Measurements from ENCODE around the gene SLAMF1. TPM values are rescaled to one million over a fixed set of nuclear protein-coding genes. Genes with fewer than 3 reads are reported as not detected.

SLAMF1 gene
- total RNA-seq, 1 experiment from 2014 or later: 2.2 TPM

DNA sequence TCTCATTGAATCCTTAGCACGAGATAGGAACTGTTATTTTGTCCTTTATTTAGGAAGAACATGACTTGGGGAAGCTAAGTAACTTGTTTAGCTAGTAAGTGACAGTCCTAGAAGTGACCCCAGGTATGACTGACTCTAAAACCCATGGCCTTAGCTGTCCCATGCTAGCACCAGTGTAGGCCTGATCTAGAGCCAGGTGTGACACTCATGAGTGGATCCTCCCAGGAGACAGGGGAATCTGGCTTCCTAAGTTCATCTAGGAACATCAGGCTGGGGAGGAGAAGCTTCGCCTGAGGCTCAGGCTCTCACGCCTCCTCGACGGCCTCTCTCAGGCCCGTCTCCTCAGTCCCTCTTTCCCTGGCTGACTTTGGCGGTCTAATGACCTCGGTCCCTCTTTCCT is 33.6 kb upstream of the SLAMF1 start:
- TF ChIP-seq CTCF (conservative IDR thresholded peaks at IDR 0.05; ENCODE audit: low read depth, low read length) (no peak), EZH2 (IDR thresholded peaks at IDR 0.05; ENCODE audit: borderline replicate concordance, low read depth, low read length, poor library complexity, severe bottlenecking) (no peak)
- intact Hi-C loops (cut with micrococcal nuclease; ENCODE audit: unreplicated experiment): loop anchor here (10.0 kb wide), 1 partner anchor 136 kb away; no protein-coding TSS in a partner anchor
- H3K27ac ChIP-seq (ENCODE audit: low read depth, low read length, poor library complexity, severe bottlenecking): no peak overlapping the region
- H3K36me3 ChIP-seq (ENCODE audit: insufficient read depth, low read length, poor library complexity, severe bottlenecking): no peaks in the 10 kb centered on the region
- ChIA-PET POLR2A (ENCODE audit: low non-redundant PET) (no interaction called here), CTCF (no interaction called here)
- no peaks in the 10 kb centered on the region for H3K9me3 ChIP-seq (ENCODE audit: low read depth, low read length, poor library complexity, severe bottlenecking)
- no peak overlapping the region for H3K4me3 ChIP-seq (ENCODE audit: low read depth, low read length, poor library complexity, severe bottlenecking)
- DNase-seq (ENCODE audit: low spot score): no peak
- H3K27me3 ChIP-seq (replicated peaks; ENCODE audit: insufficient read depth, low read depth, low read length, poor library complexity): no peaks in the 10 kb centered on the region
- H3K4me1 ChIP-seq (ENCODE audit: insufficient read depth, low read length, poor library complexity, severe bottlenecking): no peaks in the 10 kb centered on the region
- BruUV-seq (replicated peaks): no TSS peak

- no TSS peak for BruUV-seq (replicated peaks)
- DNase-seq (ENCODE audit: low spot score): no peak
- POLR2A ChIA-PET (ENCODE audit: low non-redundant PET): no interaction called here
- no peak overlapping the region for H3K27ac ChIP-seq (ENCODE audit: low read depth, low read length, poor library complexity, severe bottlenecking)
- CTCF ChIA-PET: no interaction called here
- TF ChIP-seq EZH2 (IDR thresholded peaks at IDR 0.05; ENCODE audit: borderline replicate concordance, low read depth, low read length, poor library complexity, severe bottlenecking) (no peak), CTCF (conservative IDR thresholded peaks at IDR 0.05; ENCODE audit: low read depth, low read length) (no peak)
- H3K27me3 ChIP-seq (replicated peaks; ENCODE audit: insufficient read depth, low read depth, low read length, poor library complexity): no peaks in the 10 kb centered on the region
- H3K4me1 ChIP-seq (ENCODE audit: insufficient read depth, low read length, poor library complexity, severe bottlenecking): no peaks in the 10 kb centered on the region
- H3K9me3 ChIP-seq (ENCODE audit: low read depth, low read length, poor library complexity, severe bottlenecking): no peaks in the 10 kb centered on the region
- intact Hi-C loops (cut with micrococcal nuclease; ENCODE audit: unreplicated experiment): loop anchor here (5.0 to 10.0 kb wide), 2 partner anchors 73 to 135 kb away; no protein-coding TSS in a partner anchor
- H3K36me3 ChIP-seq (ENCODE audit: insufficient read depth, low read length, poor library complexity, severe bottlenecking): no peaks in the 10 kb centered on the region
- H3K4me3 ChIP-seq (ENCODE audit: low read depth, low read length, poor library complexity, severe bottlenecking): no peak overlapping the region
Observed at GRCh38 chr1:160679893-160680292, 33.0 kb upstream of the SLAMF1 start.

- DNase-seq (ENCODE audit: low spot score): no peak
- POLR2A ChIA-PET (ENCODE audit: low non-redundant PET): no interaction called here
- Histone ChIP-seq H3K27me3 (replicated peaks; ENCODE audit: insufficient read depth, low read depth, low read length, poor library complexity) (peaks cover 12% of the 10 kb centered on the region), H3K36me3 (ENCODE audit: insufficient read depth, low read length, poor library complexity, severe bottlenecking) (no peaks in the 10 kb centered on the region), H3K4me1 (ENCODE audit: insufficient read depth, low read length, poor library complexity, severe bottlenecking) (no peaks in the 10 kb centered on the region), H3K9me3 (ENCODE audit: low read depth, low read length, poor library complexity, severe bottlenecking) (no peaks in the 10 kb centered on the region), H3K27ac (ENCODE audit: low read depth, low read length, poor library complexity, severe bottlenecking) (no peak overlapping the region), H3K4me3 (ENCODE audit: low read depth, low read length, poor library complexity, severe bottlenecking) (no peak overlapping the region)
- intact Hi-C loops (cut with micrococcal nuclease; ENCODE audit: unreplicated experiment): loop anchor here (5.0 kb wide), 1 partner anchor 70 kb away; no protein-coding TSS in a partner anchor
- TF ChIP-seq EZH2 (IDR thresholded peaks at IDR 0.05; ENCODE audit: borderline replicate concordance, low read depth, low read length, poor library complexity, severe bottlenecking): no peak
- TF ChIP-seq CTCF (conservative IDR thresholded peaks at IDR 0.05; ENCODE audit: low read depth, low read length): no peak
- no TSS peak for BruUV-seq (replicated peaks)
- CTCF ChIA-PET: no interaction called here
Observed at GRCh38 chr1:160676869-160677597, 30.2 kb upstream of the SLAMF1 start.

All from A673 (cell line).